Gastroesophageal sphincter (tissue), 3 donors: ENCODE measurements around the gene SORCS3.

Experiments
- POLR2A ChIP-seq, 2 donors: fragments of 450-650 bp; IDR thresholded peaks; one replicate each; pipeline ENCODE4 v1.6.1; 2017; ENCODE audit warnings: antibody characterized with exemption in 2 of 2, mild to moderate bottlenecking in 2 of 2, moderate library complexity in 1 of 2
- POLR2AphosphoS5 ChIP-seq: sonication (generic); formaldehyde crosslinking; IDR thresholded peaks from one replicate; pipeline ENCODE4 v1.6.1; 2017; ENCODE audit warnings: antibody characterized with exemption
- TF ChIP-seq, protein P1 (sequence below), 4 experiments: fragments of 200-600 bp in 2 of 4; fragments of 450-650 bp in 2 of 4; sonication (generic) in 1 of 4; IDR thresholded peaks; one replicate each; pipeline ENCODE4 v1.5.1; 2017 to 2019; ENCODE audit warnings: antibody characterized with exemption in 4 of 4, mild to moderate bottlenecking in 2 of 4, moderate library complexity in 2 of 4

DNA sequence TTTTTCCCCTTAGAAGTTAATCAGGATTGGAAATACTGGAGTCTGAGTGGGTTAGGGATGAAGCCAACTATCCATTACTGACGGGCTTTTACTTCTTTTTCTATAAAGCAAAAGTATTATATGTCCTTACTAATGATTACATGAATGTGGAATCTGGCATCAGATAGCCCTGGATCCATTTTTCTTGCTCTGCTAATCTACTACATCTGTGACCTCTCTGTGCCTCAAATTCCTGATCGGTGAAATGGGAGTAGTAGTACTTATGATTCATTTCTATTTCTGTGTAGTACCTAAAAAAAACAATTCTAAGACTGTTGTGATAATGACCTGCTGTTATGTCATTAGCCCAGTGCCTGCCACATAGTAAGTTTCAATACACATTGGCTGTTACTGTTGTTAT is 621.6 kb downstream of the SORCS3 start:
- TF ChIP-seq, protein P1, sequence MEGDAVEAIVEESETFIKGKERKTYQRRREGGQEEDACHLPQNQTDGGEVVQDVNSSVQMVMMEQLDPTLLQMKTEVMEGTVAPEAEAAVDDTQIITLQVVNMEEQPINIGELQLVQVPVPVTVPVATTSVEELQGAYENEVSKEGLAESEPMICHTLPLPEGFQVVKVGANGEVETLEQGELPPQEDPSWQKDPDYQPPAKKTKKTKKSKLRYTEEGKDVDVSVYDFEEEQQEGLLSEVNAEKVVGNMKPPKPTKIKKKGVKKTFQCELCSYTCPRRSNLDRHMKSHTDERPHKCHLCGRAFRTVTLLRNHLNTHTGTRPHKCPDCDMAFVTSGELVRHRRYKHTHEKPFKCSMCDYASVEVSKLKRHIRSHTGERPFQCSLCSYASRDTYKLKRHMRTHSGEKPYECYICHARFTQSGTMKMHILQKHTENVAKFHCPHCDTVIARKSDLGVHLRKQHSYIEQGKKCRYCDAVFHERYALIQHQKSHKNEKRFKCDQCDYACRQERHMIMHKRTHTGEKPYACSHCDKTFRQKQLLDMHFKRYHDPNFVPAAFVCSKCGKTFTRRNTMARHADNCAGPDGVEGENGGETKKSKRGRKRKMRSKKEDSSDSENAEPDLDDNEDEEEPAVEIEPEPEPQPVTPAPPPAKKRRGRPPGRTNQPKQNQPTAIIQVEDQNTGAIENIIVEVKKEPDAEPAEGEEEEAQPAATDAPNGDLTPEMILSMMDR (IDR thresholded peaks at IDR 0.05), result no peak
- TF ChIP-seq POLR2AphosphoS5, result no peak
- TF ChIP-seq POLR2A (IDR thresholded peaks at IDR 0.05), result no peak
